HL-60 (cell line): ENCODE results near the gene DOCK2.

Source experiments
- DNase-seq, 2 experiments: peaks; one replicate each; pipeline ENCODE4 v3.0.0-alpha.2; 2010 to 2020; ENCODE audit warnings: low read depth in 1 of 2, low spot score in 1 of 2
- H3K27ac ChIP-seq: fragments of 250-450 bp; sonication (Bioruptor Pico); replicated peaks from 2 replicates; pipeline ENCODE4 v1.5.1; 2020; ENCODE audit warnings: mild to moderate bottlenecking, moderate library complexity
- H3K27me3 ChIP-seq: fragments of 250-450 bp; sonication (Bioruptor Pico); 2 replicates; pipeline ENCODE4 v1.5.1; 2021; ENCODE audit warnings: mild to moderate bottlenecking, moderate library complexity; ENCODE audit not compliant: insufficient read depth, poor library complexity, severe bottlenecking
- H3K4me3 ChIP-seq: replicated peaks from 2 replicates; pipeline ENCODE4 v1.5.1; 2011; ENCODE audit warnings: mild to moderate bottlenecking, control low read depth, low read length; ENCODE audit not compliant: insufficient read depth
- CTCF ChIP-seq: IDR thresholded peaks from one replicate; pipeline ENCODE4 v1.5.1; 2011; ENCODE audit warnings: low read length, control low read depth, inconsistent platforms; ENCODE audit not compliant: insufficient read depth
- GABPA ChIP-seq: IDR thresholded peaks from 2 replicates; pipeline ENCODE4 v1.6.1; 2012; ENCODE audit warnings: low read depth
- POLR2AphosphoS5 ChIP-seq: IDR thresholded peaks from 2 replicates; pipeline ENCODE4 v1.6.1; 2012; ENCODE audit warnings: low read depth
- REST ChIP-seq: IDR thresholded peaks from 2 replicates; pipeline ENCODE4 v1.6.1; 2012; ENCODE audit warnings: low read depth; ENCODE audit not compliant: insufficient replicate concordance
- SPI1 ChIP-seq: IDR thresholded peaks from 2 replicates; pipeline ENCODE4 v1.6.1; 2012; ENCODE audit warnings: low read depth, mild to moderate bottlenecking, borderline replicate concordance

The DOCK2 gene

GRCh38 chr5:169831331-169831730 lies 194.3 kb downstream of the DOCK2 start:
- Histone ChIP-seq H3K27me3 (no peaks in the 10 kb centered on the region), H3K27ac (no peak overlapping the region), H3K4me3 (no peak overlapping the region)
- TF ChIP-seq SPI1 (no peak), POLR2AphosphoS5 (no peak), CTCF (no peak), GABPA (no peak), REST (no peak)
- DNase-seq: no peak

GRCh38 chr5:169832304-169832703 lies 195.2 kb downstream of the DOCK2 start:
- H3K27ac ChIP-seq: peak overlapping the region; percentile 45
- no peak overlapping the region for H3K4me3 ChIP-seq
- peak in 1 of 2 experiments; percentile 18 for DNase-seq
- no peaks in the 10 kb centered on the region for H3K27me3 ChIP-seq
- TF ChIP-seq SPI1: no peak
- no peak for TF ChIP-seq CTCF
- no peak for TF ChIP-seq REST
- TF ChIP-seq POLR2AphosphoS5: no peak
- TF ChIP-seq GABPA: no peak

GRCh38 chr5:169832845-169833244 lies 195.8 kb downstream of the DOCK2 start:
- TF ChIP-seq POLR2AphosphoS5: no peak
- TF ChIP-seq GABPA: no peak
- TF ChIP-seq CTCF: no peak
- no peak for TF ChIP-seq REST
- no peak for TF ChIP-seq SPI1
- no peaks in the 10 kb centered on the region for H3K27me3 ChIP-seq
- H3K4me3 ChIP-seq: no peak overlapping the region
- DNase-seq: peak in 1 of 2 experiments; percentile 15
- H3K27ac ChIP-seq: peak overlapping the region; percentile 45
